ENCODE results near the gene ERVFRD-1.

Gene ERVFRD-1

GRCh38 chr6:11110921-11111768 lies at the start of gene ERVFRD-1:
ERVFRD-1 (minus strand) TSS chr6:11111725; CDS start chr6:11105310, 6,415 bp downstream.
- Histone ChIP-seq H3K36me3 (ENCODE audit: control insufficient read depth, insufficient read depth, low read length) (no peaks in the 10 kb centered on the region), H3K27ac (ENCODE audit: low read depth, low read length) (no peak within 1 kb of the TSS)

GRCh38 chr6:11160199-11160598 lies 48.7 kb upstream of the ERVFRD-1 start:
- H3K4me3 ChIP-seq (ENCODE audit: low read length) = no peak overlapping the region
- no peaks in the 10 kb centered on the region for H3K27me3 ChIP-seq (ENCODE audit: control insufficient read depth, insufficient read depth, low read length)
- no peaks in the 10 kb centered on the region for H3K4me1 ChIP-seq (ENCODE audit: control insufficient read depth, insufficient read depth, low read length)
- H3K9ac ChIP-seq (ENCODE audit: low read length) = no peak overlapping the region
- H3K27ac ChIP-seq (ENCODE audit: low read depth, low read length) = no peak overlapping the region
- H3K36me3 ChIP-seq (ENCODE audit: control insufficient read depth, insufficient read depth, low read length) = no peaks in the 10 kb centered on the region

More at GRCh38 chr6:11110921-11111768, at the start of gene ERVFRD-1:
- Histone ChIP-seq H3K27me3 (ENCODE audit: control insufficient read depth, insufficient read depth, low read length) (no peaks in the 10 kb centered on the region), H3K9ac (ENCODE audit: low read length) (no peak within 1 kb of the TSS), H3K4me1 (ENCODE audit: control insufficient read depth, insufficient read depth, low read length) (no peaks in the 10 kb centered on the region), H3K4me3 (ENCODE audit: low read length) (no peak within 1 kb of the TSS)

- H3K27me3 ChIP-seq (ENCODE audit: control insufficient read depth, insufficient read depth, low read length) = no peaks in the 10 kb centered on the region
- no peaks in the 10 kb centered on the region for H3K36me3 ChIP-seq (ENCODE audit: control insufficient read depth, insufficient read depth, low read length)
- no peak overlapping the region for H3K4me3 ChIP-seq (ENCODE audit: low read length)
- no peak overlapping the region for H3K9ac ChIP-seq (ENCODE audit: low read length)
- no peak overlapping the region for H3K27ac ChIP-seq (ENCODE audit: low read depth, low read length)
- no peaks in the 10 kb centered on the region for H3K4me1 ChIP-seq (ENCODE audit: control insufficient read depth, insufficient read depth, low read length)
Observed at GRCh38 chr6:11155589-11155988, 44.1 kb upstream of the ERVFRD-1 start.

- no peaks in the 10 kb centered on the region for H3K27me3 ChIP-seq (ENCODE audit: control insufficient read depth, insufficient read depth, low read length)
- H3K27ac ChIP-seq (ENCODE audit: low read depth, low read length) = no peak overlapping the region
- no peak overlapping the region for H3K9ac ChIP-seq (ENCODE audit: low read length)
- H3K4me3 ChIP-seq (ENCODE audit: low read length) = no peak overlapping the region
- H3K36me3 ChIP-seq (ENCODE audit: control insufficient read depth, insufficient read depth, low read length) = no peaks in the 10 kb centered on the region
- H3K4me1 ChIP-seq (ENCODE audit: control insufficient read depth, insufficient read depth, low read length) = no peaks in the 10 kb centered on the region
Observed at GRCh38 chr6:11153447-11153846, 41.9 kb upstream of the ERVFRD-1 start.

GRCh38 chr6:11152581-11152980 lies 41.1 kb upstream of the ERVFRD-1 start:
- Histone ChIP-seq H3K4me1 (ENCODE audit: control insufficient read depth, insufficient read depth, low read length) (no peaks in the 10 kb centered on the region), H3K27ac (ENCODE audit: low read depth, low read length) (no peak overlapping the region), H3K27me3 (ENCODE audit: control insufficient read depth, insufficient read depth, low read length) (no peaks in the 10 kb centered on the region)

GRCh38 chr6:11151488-11151887 lies 40.0 kb upstream of the ERVFRD-1 start:
- H3K4me3 ChIP-seq (ENCODE audit: low read length) = no peak overlapping the region
- no peak overlapping the region for H3K9ac ChIP-seq (ENCODE audit: low read length)
- H3K4me1 ChIP-seq (ENCODE audit: control insufficient read depth, insufficient read depth, low read length) = no peaks in the 10 kb centered on the region
- H3K36me3 ChIP-seq (ENCODE audit: control insufficient read depth, insufficient read depth, low read length) = no peaks in the 10 kb centered on the region
- H3K27ac ChIP-seq (ENCODE audit: low read depth, low read length) = no peak overlapping the region
- H3K27me3 ChIP-seq (ENCODE audit: control insufficient read depth, insufficient read depth, low read length) = no peaks in the 10 kb centered on the region

More at GRCh38 chr6:11152581-11152980, 41.1 kb upstream of the ERVFRD-1 start:
- H3K36me3 ChIP-seq (ENCODE audit: control insufficient read depth, insufficient read depth, low read length) = no peaks in the 10 kb centered on the region
- H3K9ac ChIP-seq (ENCODE audit: low read length) = no peak overlapping the region
- H3K4me3 ChIP-seq (ENCODE audit: low read length) = no peak overlapping the region

- no peaks in the 10 kb centered on the region for H3K27me3 ChIP-seq (ENCODE audit: control insufficient read depth, insufficient read depth, low read length)
- H3K4me3 ChIP-seq (ENCODE audit: low read length) = no peak overlapping the region
- no peak overlapping the region for H3K27ac ChIP-seq (ENCODE audit: low read depth, low read length)
- H3K36me3 ChIP-seq (ENCODE audit: control insufficient read depth, insufficient read depth, low read length) = no peaks in the 10 kb centered on the region
- H3K4me1 ChIP-seq (ENCODE audit: control insufficient read depth, insufficient read depth, low read length) = no peaks in the 10 kb centered on the region
- H3K9ac ChIP-seq (ENCODE audit: low read length) = no peak overlapping the region
Observed at GRCh38 chr6:11149551-11149950, 38.0 kb upstream of the ERVFRD-1 start.

GRCh38 chr6:11146117-11146826 lies 34.7 kb upstream of the ERVFRD-1 start:
- no peaks in the 10 kb centered on the region for H3K4me1 ChIP-seq (ENCODE audit: control insufficient read depth, insufficient read depth, low read length)
- no peak overlapping the region for H3K9ac ChIP-seq (ENCODE audit: low read length)
- no peaks in the 10 kb centered on the region for H3K27me3 ChIP-seq (ENCODE audit: control insufficient read depth, insufficient read depth, low read length)
- H3K27ac ChIP-seq (ENCODE audit: low read depth, low read length) = no peak overlapping the region
- H3K36me3 ChIP-seq (ENCODE audit: control insufficient read depth, insufficient read depth, low read length) = no peaks in the 10 kb centered on the region
- H3K4me3 ChIP-seq (ENCODE audit: low read length) = no peak overlapping the region

- H3K4me1 ChIP-seq (ENCODE audit: control insufficient read depth, insufficient read depth, low read length) = no peaks in the 10 kb centered on the region
- no peaks in the 10 kb centered on the region for H3K36me3 ChIP-seq (ENCODE audit: control insufficient read depth, insufficient read depth, low read length)
- no peak overlapping the region for H3K9ac ChIP-seq (ENCODE audit: low read length)
- peak overlapping the region; percentile 36 for H3K4me3 ChIP-seq (ENCODE audit: low read length)
- H3K27ac ChIP-seq (ENCODE audit: low read depth, low read length) = no peak overlapping the region
- no peaks in the 10 kb centered on the region for H3K27me3 ChIP-seq (ENCODE audit: control insufficient read depth, insufficient read depth, low read length)
Observed at GRCh38 chr6:11144393-11144851, 32.9 kb upstream of the ERVFRD-1 start.

GRCh38 chr6:11143394-11144371 lies 32.2 kb upstream of the ERVFRD-1 start:
- no peak overlapping the region for H3K4me3 ChIP-seq (ENCODE audit: low read length)
- no peaks in the 10 kb centered on the region for H3K36me3 ChIP-seq (ENCODE audit: control insufficient read depth, insufficient read depth, low read length)
- no peak overlapping the region for H3K27ac ChIP-seq (ENCODE audit: low read depth, low read length)
- H3K4me1 ChIP-seq (ENCODE audit: control insufficient read depth, insufficient read depth, low read length) = no peaks in the 10 kb centered on the region
- H3K27me3 ChIP-seq (ENCODE audit: control insufficient read depth, insufficient read depth, low read length) = no peaks in the 10 kb centered on the region
- H3K9ac ChIP-seq (ENCODE audit: low read length) = no peak overlapping the region

- Histone ChIP-seq H3K27ac (ENCODE audit: low read depth, low read length) (no peak overlapping the region), H3K36me3 (ENCODE audit: control insufficient read depth, insufficient read depth, low read length) (no peaks in the 10 kb centered on the region), H3K9ac (ENCODE audit: low read length) (no peak overlapping the region), H3K4me1 (ENCODE audit: control insufficient read depth, insufficient read depth, low read length) (no peaks in the 10 kb centered on the region), H3K27me3 (ENCODE audit: control insufficient read depth, insufficient read depth, low read length) (no peaks in the 10 kb centered on the region), H3K4me3 (ENCODE audit: low read length) (no peak overlapping the region)
Observed at GRCh38 chr6:11142296-11143027, 30.9 kb upstream of the ERVFRD-1 start.

All from rectal smooth muscle tissue (tissue), 1 donor.